Activated CD8-positive, alpha-beta memory T cell treated with anti-CD3 and anti-CD28 coated beads, Interleukin-2, amount 50 U/mL, for 48 hours (primary cell): ENCODE measurements around the gene USP31.
A peak's percentile ranks its signal among the peaks of the same experiment; 100 is the strongest.

Experiments
- DNase-seq: peaks from one replicate; pipeline ENCODE4 v3.0.0-alpha.2; 2020

USP31 gene

DNA sequence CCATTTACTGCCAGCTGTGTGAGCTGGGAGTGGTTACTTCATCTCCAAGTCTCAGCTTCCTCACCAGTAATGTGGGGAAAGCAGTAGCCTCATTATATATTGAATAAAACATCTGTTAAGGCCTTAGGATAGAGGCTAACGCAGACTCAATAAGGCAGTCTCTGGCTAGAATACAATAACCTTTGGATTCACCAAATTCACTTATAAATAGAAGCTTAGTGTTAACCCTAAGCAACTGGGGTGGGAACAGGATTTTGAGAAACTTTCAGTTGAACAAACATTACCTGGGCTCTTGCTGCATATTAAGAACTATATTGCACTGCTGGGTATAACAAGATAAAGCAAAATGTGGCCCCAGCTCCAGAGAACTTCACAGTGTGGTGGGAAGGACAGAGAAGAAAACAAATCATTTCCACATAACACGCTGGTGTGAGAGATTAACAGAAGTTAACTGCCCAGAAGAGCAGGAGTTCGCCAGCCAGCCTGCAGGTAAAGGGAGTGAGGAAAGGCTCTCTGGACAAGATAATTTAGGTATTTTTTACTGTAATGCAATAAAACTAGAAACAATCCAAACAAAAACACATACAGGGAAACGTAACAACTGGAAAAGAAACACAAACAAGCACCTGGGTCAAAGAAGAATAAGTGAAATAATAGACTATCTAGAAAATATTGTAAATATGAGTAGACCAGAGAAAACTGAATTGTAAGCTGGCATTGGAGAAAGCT lies 57.0 kb downstream of the USP31 start:
- no peak for DNase-seq

DNA sequence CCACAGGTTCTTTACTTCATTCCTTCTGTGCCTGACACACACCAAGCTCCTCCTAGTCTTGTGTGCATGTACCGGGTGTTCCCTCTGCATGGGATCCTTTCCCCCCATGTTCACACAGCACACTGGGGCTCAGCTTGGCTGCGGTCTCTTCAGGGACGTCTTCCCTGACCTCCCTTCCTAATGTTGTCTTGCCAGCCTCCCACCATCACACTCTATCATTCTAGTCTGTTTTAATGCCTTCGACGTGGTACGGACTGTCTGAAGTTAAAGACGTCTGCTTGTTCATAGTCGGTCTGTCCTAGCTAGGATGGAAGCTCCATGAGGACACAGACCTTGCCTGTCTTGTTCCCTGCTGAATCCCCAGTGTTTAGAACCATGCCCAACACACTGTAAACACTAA lies 60.1 kb downstream of the USP31 start:
- no peak for DNase-seq

DNA sequence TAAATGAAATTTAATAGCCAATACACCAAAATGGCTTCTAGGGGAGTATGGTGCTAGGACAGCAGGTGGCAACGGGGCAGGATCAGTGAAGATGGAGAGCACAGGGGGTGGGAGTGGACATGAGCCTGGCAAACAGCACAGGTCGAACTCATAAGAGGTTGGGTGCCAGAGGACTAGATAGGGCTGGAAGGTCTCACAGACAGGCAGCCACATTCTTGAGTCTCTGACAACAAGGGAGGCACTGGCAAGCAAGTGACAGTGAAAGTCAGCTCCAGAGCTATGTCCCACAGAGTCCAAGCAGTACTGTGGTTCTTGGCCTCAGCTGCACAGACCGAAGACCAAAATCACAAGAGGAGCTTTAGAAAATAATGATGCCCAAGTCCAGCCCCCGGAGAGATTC lies 61.2 kb downstream of the USP31 start:
- no peak for DNase-seq

- no peak for DNase-seq
Observed at GRCh38 chr16:23085949-23086348, 63.3 kb downstream of the USP31 start.

- DNase-seq: no peak
Observed at GRCh38 chr16:23082161-23082788, 67.0 kb downstream of the USP31 start.

- DNase-seq: no peak
Observed at GRCh38 chr16:23081675-23082119, 67.6 kb downstream of the USP31 start.

GRCh38 chr16:23080747-23081146 lies 68.5 kb downstream of the USP31 start:
- no peak for DNase-seq

DNA sequence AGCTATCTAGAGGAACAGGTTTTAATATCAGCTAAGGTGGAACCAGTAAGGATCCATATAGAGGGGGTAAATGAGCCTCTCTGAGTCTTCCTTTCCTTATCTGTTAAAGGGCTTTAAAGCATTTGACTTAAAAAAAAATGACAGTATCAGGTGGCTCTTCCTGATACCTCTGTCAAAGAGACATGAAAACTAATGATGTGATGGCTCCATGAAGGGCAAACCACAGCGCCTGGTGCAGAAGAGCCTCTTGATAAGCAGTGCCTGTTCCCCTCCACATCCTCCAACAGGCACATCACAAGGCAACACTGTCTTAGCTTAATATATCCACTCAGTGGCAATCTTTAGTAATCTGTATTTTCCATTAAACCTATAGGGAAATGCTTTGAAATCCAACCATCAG lies 68.9 kb downstream of the USP31 start:
- DNase-seq: no peak

DNA sequence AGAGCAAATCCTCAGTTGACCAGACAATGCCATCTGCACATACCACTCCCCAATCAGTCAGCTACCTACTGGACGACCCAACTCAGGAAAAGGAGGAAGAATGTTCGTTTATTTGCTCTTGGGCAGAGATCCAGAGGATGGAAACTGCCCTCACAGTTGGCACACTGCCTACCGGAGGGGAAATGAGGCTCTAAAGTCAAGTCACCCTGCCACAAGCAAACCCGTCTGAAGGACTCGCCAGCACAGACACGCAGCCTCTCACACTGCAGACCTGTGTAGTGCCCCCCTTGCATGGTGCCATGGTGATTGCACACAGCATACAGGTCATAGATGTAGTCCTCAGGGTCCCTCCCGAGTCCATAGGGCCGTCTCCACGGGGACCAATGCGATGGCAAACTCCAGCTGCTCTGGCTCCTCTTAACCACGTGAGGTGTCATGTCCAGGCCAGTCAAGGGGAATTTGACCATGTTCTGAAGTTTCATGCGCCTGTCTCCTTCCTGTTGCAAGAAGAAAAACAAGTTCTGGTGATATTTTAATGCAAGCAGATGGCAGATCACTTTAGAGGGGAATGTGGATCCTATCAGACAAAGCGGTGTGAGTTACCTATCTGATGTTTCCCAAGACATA lies 69.5 kb downstream of the USP31 start:
- DNase-seq: no peak

GRCh38 chr16:23074423-23074822 lies 74.8 kb downstream of the USP31 start:
- no peak for DNase-seq

DNA sequence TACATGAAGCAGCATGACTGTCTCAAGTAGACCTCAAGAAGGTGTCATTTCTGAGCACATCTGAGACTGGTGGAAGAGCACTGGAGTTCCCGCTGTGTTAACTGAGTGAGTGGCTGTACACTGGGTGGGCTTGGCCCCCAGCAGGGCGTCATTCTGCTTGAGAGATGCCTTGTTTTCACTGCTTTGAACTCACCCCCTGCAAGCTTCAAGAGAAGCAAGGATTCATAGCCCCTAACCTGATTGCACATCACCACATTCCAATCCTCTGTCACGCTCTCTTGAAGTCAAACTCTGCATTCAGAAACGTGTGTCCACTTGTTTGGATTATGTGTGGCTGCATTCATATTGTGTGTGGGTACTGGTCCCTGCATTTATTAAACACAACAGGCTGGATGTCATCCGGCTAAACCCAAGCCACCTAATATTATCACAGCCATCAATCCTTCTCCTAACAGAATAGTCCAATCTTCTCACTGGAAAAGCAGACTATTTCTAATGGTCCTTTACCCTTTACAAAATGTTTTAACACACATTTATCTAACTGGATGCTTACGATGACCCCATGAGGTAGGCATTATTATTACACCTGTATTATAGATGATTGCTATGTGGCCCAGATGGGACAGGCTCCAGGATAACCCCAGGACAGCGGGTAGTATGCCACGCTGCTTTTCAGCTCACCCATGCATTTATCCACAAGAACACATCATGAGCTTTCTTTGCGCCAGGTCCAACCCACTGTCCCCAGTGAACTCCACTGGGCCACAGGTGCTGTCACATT lies 76.3 kb downstream of the USP31 start:
- DNase-seq: no peak

DNA sequence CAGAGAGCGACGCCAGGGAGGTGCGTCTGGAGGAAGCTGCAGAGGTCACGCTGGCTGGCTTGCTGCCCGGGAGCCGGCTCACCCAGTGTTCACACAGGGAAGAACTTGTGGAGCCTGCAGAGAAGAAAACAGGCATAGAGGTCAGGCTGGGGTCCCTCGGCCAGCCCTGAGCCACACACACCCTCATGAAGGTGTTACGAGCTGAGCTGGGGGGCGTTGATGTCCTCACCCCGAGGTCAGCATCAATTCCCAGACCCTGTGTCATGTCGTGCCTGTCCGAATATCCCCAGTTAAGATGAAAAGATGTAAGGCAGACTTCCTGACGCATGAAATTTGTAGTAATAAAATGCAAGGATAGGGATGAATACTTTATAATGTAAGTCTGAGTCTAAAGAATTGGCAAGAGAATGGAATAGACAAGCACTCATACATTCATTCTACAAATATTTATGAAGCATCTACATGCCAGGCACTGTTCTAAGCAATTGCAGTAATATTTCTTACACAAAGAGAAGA lies 77.1 kb downstream of the USP31 start:
- no peak for DNase-seq

DNA sequence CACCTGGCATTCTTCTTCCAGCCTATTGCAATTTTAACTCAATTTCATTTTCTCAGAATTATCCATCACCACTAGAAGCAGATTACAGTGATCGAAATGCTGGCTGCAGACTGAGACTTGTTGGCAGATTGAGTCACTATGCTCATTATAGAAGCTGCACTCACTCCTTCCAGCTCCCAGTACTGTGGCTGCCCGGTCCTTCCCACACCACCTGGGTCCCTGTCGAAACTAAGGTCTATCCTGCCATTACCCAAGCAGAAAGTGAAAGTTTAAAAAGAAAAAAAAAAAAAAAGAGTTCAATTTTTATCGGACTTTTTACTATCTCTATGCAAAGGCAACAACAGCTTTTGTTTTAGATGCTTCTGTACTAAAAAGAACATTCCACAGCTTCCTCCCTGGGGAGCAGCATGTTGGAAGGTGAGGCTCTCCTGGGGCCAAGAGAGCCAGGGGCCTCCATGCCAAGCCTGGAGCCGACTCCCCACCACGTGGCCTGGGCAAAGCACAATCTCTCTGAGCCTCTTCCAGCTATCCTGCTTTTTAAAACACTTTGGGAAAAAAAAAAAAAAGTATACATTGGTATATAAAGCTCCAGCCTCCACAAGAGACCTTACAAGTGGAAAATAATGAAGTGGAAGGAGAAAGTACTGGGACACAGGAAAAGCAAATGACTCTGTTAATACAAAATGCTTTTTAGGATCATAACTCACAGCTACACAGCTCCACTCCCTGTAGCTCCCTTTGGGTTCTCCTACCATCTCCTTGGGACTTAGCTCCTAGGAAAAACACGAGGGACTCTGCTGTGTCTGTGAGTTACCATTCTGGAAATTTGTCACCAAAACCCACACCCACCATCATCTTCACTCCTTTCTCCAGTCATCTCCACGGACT lies 77.8 kb downstream of the USP31 start:
- DNase-seq: no peak

DNA sequence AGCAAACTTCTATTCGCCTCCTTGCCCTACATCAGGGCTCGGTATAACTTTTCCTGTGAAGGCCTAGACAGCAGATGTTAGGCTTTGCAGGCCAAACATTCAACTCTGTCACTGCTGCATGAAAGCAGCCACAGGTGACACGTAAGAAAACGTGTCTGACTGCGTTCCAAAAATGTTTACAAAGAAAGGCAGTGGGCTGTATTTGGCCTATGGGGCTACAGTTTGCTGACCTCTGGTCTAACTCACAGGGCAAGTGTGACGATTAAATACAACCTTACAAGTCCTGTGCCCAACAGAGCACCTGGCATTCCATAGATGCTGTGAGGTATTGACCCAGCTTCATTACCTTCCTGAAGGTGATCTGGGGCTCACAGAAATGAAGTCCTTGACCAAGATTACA lies 79.4 kb downstream of the USP31 start:
- no peak for DNase-seq

- no peak for DNase-seq
Observed at GRCh38 chr16:23068079-23068736, 81.0 kb downstream of the USP31 start.

GRCh38 chr16:23066676-23067075 lies 82.6 kb downstream of the USP31 start:
- DNase-seq: no peak

- no peak for DNase-seq
Observed at GRCh38 chr16:23064639-23065038, 84.6 kb downstream of the USP31 start.

DNA sequence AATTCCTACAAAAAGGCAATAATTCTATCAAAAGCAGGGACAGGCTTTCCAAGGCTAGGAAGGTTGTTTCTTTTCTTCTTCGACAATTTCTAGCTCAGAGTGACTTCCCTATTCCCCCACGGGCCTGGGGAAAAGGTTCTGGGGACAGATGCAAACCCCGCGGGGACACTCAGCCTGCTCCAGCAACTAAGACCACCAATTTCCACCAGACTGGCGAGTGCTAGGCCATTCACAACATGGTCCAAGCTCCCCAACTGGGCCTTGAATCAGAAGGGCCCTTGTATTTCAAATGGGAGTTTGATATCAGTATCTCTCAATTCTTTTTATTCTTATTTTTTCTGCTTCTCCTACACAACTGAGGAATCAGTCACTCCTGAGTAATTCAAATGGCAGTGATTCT lies 86.7 kb downstream of the USP31 start:
- DNase-seq: no peak

DNA sequence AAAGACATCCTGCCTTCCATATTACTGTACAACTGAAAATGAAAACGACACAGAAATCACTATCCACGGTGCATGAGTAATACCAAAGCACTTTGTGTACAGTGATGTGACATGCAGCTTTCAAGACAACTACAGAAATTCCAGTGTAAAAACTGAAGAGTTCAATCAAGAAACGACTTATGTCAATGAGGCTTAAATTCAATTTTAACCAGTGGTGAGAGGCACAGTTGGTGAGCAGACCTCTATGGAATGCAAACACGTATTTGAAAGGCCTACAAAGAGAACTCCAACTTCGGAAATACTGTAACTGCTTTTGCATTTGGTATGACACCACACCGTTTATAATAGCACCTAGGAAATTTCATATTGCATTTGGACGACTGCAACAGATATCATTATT lies 87.6 kb downstream of the USP31 start:
- no peak for DNase-seq

DNA sequence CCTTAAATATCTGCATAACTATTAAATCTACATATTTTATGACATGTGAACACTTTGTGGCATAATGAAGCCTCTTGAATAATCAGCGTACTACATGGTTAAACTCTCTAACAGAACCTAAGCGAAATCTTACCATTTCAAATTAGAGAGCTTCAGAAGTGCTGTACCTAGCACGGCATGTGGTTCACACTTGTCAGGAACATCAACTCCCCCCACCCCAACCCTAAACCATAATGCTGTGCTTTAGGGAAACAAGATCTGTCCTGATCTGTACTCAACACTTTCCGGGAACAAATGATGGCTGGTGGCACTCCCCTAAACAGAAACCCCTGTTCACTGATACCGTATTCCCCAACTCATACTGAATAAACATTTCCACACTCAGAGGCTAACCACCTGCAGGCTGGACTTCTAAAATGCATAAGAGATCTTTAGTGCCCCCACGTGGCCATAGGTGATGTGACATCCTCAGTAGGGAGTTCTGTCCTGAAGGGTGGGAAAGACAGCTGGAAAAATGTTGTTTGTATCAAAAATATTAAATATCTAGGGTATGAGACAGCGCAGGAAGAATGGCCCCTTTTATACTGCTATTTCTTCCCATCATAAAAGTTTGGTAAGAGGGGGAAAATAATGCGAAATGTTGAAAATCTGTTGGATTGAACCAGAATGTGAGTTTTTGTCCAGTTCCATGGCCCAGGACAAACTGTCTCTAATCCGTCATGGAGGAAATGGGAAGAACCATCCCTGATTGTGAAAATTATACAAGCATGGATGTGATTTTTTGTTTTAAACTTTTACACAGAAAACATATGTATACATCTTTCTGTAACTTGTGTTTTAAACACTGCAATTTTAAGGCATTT lies 88.6 kb downstream of the USP31 start:
- DNase-seq: peak; percentile 68

GRCh38 chr16:23059433-23059832 lies 89.8 kb downstream of the USP31 start:
- DNase-seq: no peak
